Measurements from ENCODE around the gene HSPA12B. TPM values are rescaled to one million over a fixed set of nuclear protein-coding genes. Genes with fewer than 3 reads are reported as not detected.

Gene HSPA12B
- total and polyA plus RNA-seq, 2 of the 8 experiments (the other 6 are each of a cell fraction or from before 2014, with no cell fraction given) = 2.2 to 4.3 TPM

DNA sequence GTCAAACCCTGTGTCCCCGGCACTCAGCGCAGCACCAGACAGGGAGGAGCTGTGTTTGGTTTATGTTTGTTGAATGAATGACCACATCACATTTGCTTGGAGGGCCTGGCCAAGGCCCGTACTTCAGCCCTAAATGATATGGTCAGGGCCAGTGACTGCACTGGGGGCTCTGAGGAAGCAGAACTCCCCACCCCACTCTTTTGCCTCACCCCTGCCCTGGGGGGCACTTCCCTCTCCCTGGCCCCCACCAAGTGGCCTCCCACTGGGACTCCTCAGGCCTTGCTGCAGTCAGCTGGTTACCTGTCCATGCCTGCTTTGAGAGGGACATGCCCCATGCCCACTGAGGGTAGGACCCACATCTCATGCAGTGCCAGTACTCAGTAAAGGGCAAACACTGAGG, 32.2 kb downstream of the HSPA12B start:
- H3K9me3 ChIP-seq (ENCODE audit: insufficient read depth in 2 of 2, low read depth in 1 of 2, low read length in 1 of 2) = no peaks in the 10 kb centered on the region
- H3K4ac ChIP-seq (replicated peaks; ENCODE audit: insufficient read length, low read depth, low read length) = no peak overlapping the region
- H3K23ac ChIP-seq (ENCODE audit: insufficient read length) = no peak overlapping the region
- H2BK15ac ChIP-seq (ENCODE audit: low read length) = no peak overlapping the region
- H3K14ac ChIP-seq (ENCODE audit: insufficient read length) = no peak overlapping the region
- no peak overlapping the region for H2BK5ac ChIP-seq (ENCODE audit: low read depth, low read length)
- H3K27me3 ChIP-seq (replicated peaks in 1 of 4; ENCODE audit: control insufficient read depth in 3 of 4, extremely low read depth in 1 of 4, insufficient read depth in 3 of 4, low read length in 3 of 4) = no peaks in the 10 kb centered on the region
- H2AFZ ChIP-seq (ENCODE audit: low read length) = no peak overlapping the region
- no peak overlapping the region for H4K8ac ChIP-seq (ENCODE audit: extremely low read depth, insufficient read depth, low read length)
- no peak overlapping the region for H2BK20ac ChIP-seq (ENCODE audit: low read length)
- H4K5ac ChIP-seq (ENCODE audit: insufficient read length, low read depth, low read length) = no peak overlapping the region
- no peak for FAIRE-seq
- H2BK12ac ChIP-seq (ENCODE audit: low read depth, low read length) = no peak overlapping the region
- ChIA-PET POLR2A (ENCODE audit: partially characterized antibody) (interaction anchor here (1.2 to 4.4 kb wide), 3 partner anchors 9 to 14 kb away, joined by 3 to 46 read pairs (median 4); no protein-coding TSS in a partner anchor), CTCF (ENCODE audit: partially characterized antibody) (interaction anchor here (1.1 to 14.2 kb wide), 6 partner anchors 12 to 88 kb away, joined by 3 to 277 read pairs (median 6); no protein-coding TSS in a partner anchor)
- H2BK120ac ChIP-seq (replicated peaks; ENCODE audit: low read depth, low read length) = no peak overlapping the region
- peaks cover 3 to 15% (median 6%) of the 10 kb centered on the region in 4 experiments; a peak in 6 of 7 replicates for H3K4me1 ChIP-seq (replicated peaks in 1 of 4; ENCODE audit: control insufficient read depth in 3 of 4, insufficient read depth in 4 of 4, low read length in 3 of 4)
- no peak overlapping the region for H3K4me2 ChIP-seq (ENCODE audit: insufficient read depth in 1 of 2, low read depth in 2 of 2, low read length in 2 of 2)
- no peak overlapping the region for H3K27ac ChIP-seq (ENCODE audit: low read depth, low read length)
- H3K79me1 ChIP-seq (ENCODE audit: low read depth, low read length) = peaks cover 20% of the 10 kb centered on the region
- H3K56ac ChIP-seq (replicated peaks; ENCODE audit: insufficient read length, low read depth, low read length) = no peak overlapping the region
- H3K79me2 ChIP-seq (ENCODE audit: control insufficient read depth in 1 of 2, insufficient read depth in 2 of 2, low read length in 2 of 2) = peaks cover 0 to 30% of the 10 kb centered on the region in 2 experiments; a peak in 1 of 4 replicates
- no peak overlapping the region for H4K91ac ChIP-seq (replicated peaks; ENCODE audit: insufficient read length, low read length)
- peaks cover 12% of the 10 kb centered on the region; the same call in 1 of the 2 replicates for H3K23me2 ChIP-seq (ENCODE audit: low read depth, low read length)
- H3K9ac ChIP-seq (replicated peaks in 1 of 4; ENCODE audit: extremely low read depth in 1 of 4, low read depth in 3 of 4, low read length in 3 of 4) = no peak overlapping the region
- no peak overlapping the region for H2AK5ac ChIP-seq (ENCODE audit: low read depth, low read length)
- H4K20me1 ChIP-seq (replicated peaks in 1 of 2; ENCODE audit: control insufficient read depth in 1 of 2, insufficient read depth in 2 of 2, low read length in 2 of 2) = peaks cover 0 to 10% of the 10 kb centered on the region in 2 experiments
- no peak overlapping the region for H3K18ac ChIP-seq (ENCODE audit: extremely low read depth, low read length)
- no peak overlapping the region for H3K4me3 ChIP-seq (ENCODE audit: extremely low read depth in 1 of 4, insufficient read depth in 2 of 4, low read depth in 3 of 4, low read length in 4 of 4)
- 100% methylated on average over 3 of the region's 3 CpGs; no CpG with 5 or more reads in 1 of the 2 experiments for WGBS, 2 experiments (ENCODE audit: extremely low coverage in 1 of 2, insufficient coverage in 1 of 2, insufficient read length in 1 of 2, insufficient replicate concordance in 2 of 2, low coverage in 1 of 2, low lambda C conversion rate in 2 of 2, missing lambda C conversion rate in 1 of 2)
- no peak for DNase-seq (ENCODE audit: low read depth in 1 of 2, low spot score in 2 of 2)
- H3K36me3 ChIP-seq (ENCODE audit: control insufficient read depth in 2 of 4, insufficient read depth in 4 of 4, low read length in 3 of 4) = peaks cover 0 to 6% (median 0%) of the 10 kb centered on the region in 4 experiments; a peak in 1 of 8 replicates
- TF ChIP-seq, protein P1, sequence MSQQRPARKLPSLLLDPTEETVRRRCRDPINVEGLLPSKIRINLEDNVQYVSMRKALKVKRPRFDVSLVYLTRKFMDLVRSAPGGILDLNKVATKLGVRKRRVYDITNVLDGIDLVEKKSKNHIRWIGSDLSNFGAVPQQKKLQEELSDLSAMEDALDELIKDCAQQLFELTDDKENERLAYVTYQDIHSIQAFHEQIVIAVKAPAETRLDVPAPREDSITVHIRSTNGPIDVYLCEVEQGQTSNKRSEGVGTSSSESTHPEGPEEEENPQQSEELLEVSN (IDR thresholded peaks at IDR 0.05) = no peak
- TF ChIP-seq ZNF274 (IDR thresholded peaks at IDR 0.05; ENCODE audit: borderline replicate concordance, extremely low read depth, low read length) (no peak), POLR2A (IDR thresholded peaks at IDR 0.05; ENCODE audit: control extremely low read depth in 1 of 2, low read depth in 2 of 2, low read length in 2 of 2) (no peak), CEBPB (IDR thresholded peaks at IDR 0.05; ENCODE audit: low read depth, low read length) (no peak), SAP30 (IDR thresholded peaks at IDR 0.05; ENCODE audit: insufficient read depth, insufficient replicate concordance, low read length) (no peak), CHD2 (IDR thresholded peaks at IDR 0.05; ENCODE audit: low read length) (no peak), FOSL1 (IDR thresholded peaks at IDR 0.05; ENCODE audit: insufficient read depth, low read depth, low read length) (no peak), BCL11A (IDR thresholded peaks at IDR 0.05; ENCODE audit: low read depth in 2 of 2, low read length in 2 of 2) (no peak), SP1 (IDR thresholded peaks at IDR 0.05; ENCODE audit: low read depth, low read length) (no peak), JUN (IDR thresholded peaks at IDR 0.05; ENCODE audit: low read depth, low read length) (no peak), CBX5 (IDR thresholded peaks at IDR 0.05; ENCODE audit: low read depth, low read length) (no peak), POU5F1 (IDR thresholded peaks at IDR 0.05; ENCODE audit: low read depth, low read length) (no peak), BRCA1 (IDR thresholded peaks at IDR 0.05; ENCODE audit: low read depth, low read length) (no peak)
- TF ChIP-seq, protein P2, sequence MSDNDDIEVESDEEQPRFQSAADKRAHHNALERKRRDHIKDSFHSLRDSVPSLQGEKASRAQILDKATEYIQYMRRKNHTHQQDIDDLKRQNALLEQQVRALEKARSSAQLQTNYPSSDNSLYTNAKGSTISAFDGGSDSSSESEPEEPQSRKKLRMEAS (IDR thresholded peaks at IDR 0.05) = no peak

Data from H1 (cell line).